IMR-90 (cell line): Measurements from ENCODE around the gene PAQR4. TPM values are rescaled to one million over a fixed set of nuclear protein-coding genes. Genes with fewer than 3 reads are reported as not detected.

Experiments used
- ATAC-seq: fragments of 200-7000 bp; cut with Tn5 transposase; 2 replicates; pipeline ENCODE4 v1.9.1; 2020; ENCODE audit warnings: low read depth, mild to moderate bottlenecking, moderate library complexity
- BruUV-seq: library from RNA; stranded (reverse); fragments of 400-500 nt; replicated peaks from 2 replicates; lab custom pipeline; 2021; lab: Mats Ljungman, UMichigan
- CTCF ChIA-PET: fragments of 300-600 bp; formaldehyde crosslinking; extraction: SDS; loops from one replicate; lab custom pipeline; 2021; ENCODE audit warnings: antibody characterized with exemption; lab: Yijun Ruan, JAX
- POLR2A ChIA-PET: fragments of 300-600 bp; sonication (Branson Sonifier 250); formaldehyde crosslinking; loops from one replicate; lab custom pipeline; 2022; ENCODE audit warnings: antibody characterized with exemption; ENCODE audit not compliant: unreplicated experiment; lab: Charles Lee
- DNase-seq: peaks from one replicate; pipeline ENCODE4 v3.0.0; 2013
- H2AFZ ChIP-seq: replicated peaks from 2 replicates; pipeline ENCODE3; 2013; ENCODE audit warnings: low read length, mild to moderate bottlenecking; ENCODE audit not compliant: poor library complexity
- H2AK5ac ChIP-seq: 2 replicates; pipeline ENCODE4 v1.6.1; 2013; ENCODE audit warnings: low read depth, low read length, inconsistent platforms
- H2AK9ac ChIP-seq: replicated peaks from 2 replicates; pipeline ENCODE3; 2013; ENCODE audit warnings: mild to moderate bottlenecking, low read depth, low read length, moderate library complexity; ENCODE audit not compliant: poor library complexity
- H2BK120ac ChIP-seq: 2 replicates; pipeline ENCODE4 v1.6.1; 2013; ENCODE audit warnings: low read depth, low read length, inconsistent platforms
- H2BK15ac ChIP-seq: 3 replicates; pipeline ENCODE4 v1.6.1; 2013; ENCODE audit warnings: low read depth, low read length, inconsistent platforms
- H2BK20ac ChIP-seq: 2 replicates; pipeline ENCODE4 v1.6.1; 2013; ENCODE audit warnings: low read depth, mild to moderate bottlenecking, inconsistent platforms, low read length, moderate library complexity
- H2BK5ac ChIP-seq: 2 replicates; pipeline ENCODE4 v1.6.1; 2013; ENCODE audit warnings: mild to moderate bottlenecking, low read depth, low read length, inconsistent platforms; ENCODE audit not compliant: poor library complexity, severe bottlenecking
- H3K14ac ChIP-seq: replicated peaks from 2 replicates; pipeline ENCODE4 v1.6.1; 2013; ENCODE audit warnings: low read depth, low read length, inconsistent platforms
- H3K18ac ChIP-seq: 2 replicates; pipeline ENCODE4 v1.6.1; 2013; ENCODE audit warnings: low read depth, low read length, control low read depth
- H3K23ac ChIP-seq: 2 replicates; pipeline ENCODE4 v1.6.1; 2013; ENCODE audit warnings: low read depth, low read length, inconsistent platforms
- H3K27ac ChIP-seq: 2 replicates; pipeline ENCODE4 v1.5.1; 2013; ENCODE audit warnings: mild to moderate bottlenecking, control low read depth, low read length; ENCODE audit not compliant: insufficient read depth
- H3K27me3 ChIP-seq: 2 replicates; pipeline ENCODE4 v1.6.1; 2013; ENCODE audit warnings: low read length; ENCODE audit not compliant: control insufficient read depth, insufficient read depth
- H3K36me3 ChIP-seq: 2 replicates; pipeline ENCODE4 v1.6.1; 2013; ENCODE audit warnings: low read length, mixed read lengths; ENCODE audit not compliant: control insufficient read depth, insufficient read depth
- H3K4ac ChIP-seq: 2 replicates; pipeline ENCODE4 v1.6.1; 2013; ENCODE audit warnings: low read depth, low read length, inconsistent platforms
- H3K4me1 ChIP-seq: 2 replicates; pipeline ENCODE4 v1.6.1; 2013; ENCODE audit warnings: low read length, mixed read lengths; ENCODE audit not compliant: control insufficient read depth, insufficient read depth
- H3K4me2 ChIP-seq: 2 replicates; pipeline ENCODE4 v1.6.1; 2013; ENCODE audit warnings: low read depth, mild to moderate bottlenecking, control low read depth, low read length, moderate library complexity
- H3K4me3 ChIP-seq: 2 replicates; pipeline ENCODE4 v1.5.1; 2013; ENCODE audit warnings: low read depth, mild to moderate bottlenecking, control low read depth, low read length, moderate library complexity; ENCODE audit not compliant: insufficient read depth
- H3K56ac ChIP-seq: 2 replicates; pipeline ENCODE4 v1.6.1; 2013; ENCODE audit warnings: low read length, inconsistent platforms; ENCODE audit not compliant: insufficient read depth; ENCODE audit errors: extremely low read depth
- H3K79me1 ChIP-seq, 2 experiments: 2 replicates each; pipeline ENCODE4 v1.6.1; 2013; ENCODE audit warnings: low read length in 2 of 2, inconsistent platforms in 1 of 2, low read depth in 1 of 2
- H3K9ac ChIP-seq: 2 replicates; pipeline ENCODE4 v1.6.1; 2013; ENCODE audit warnings: low read depth, low read length, control low read depth
- H3K9me1 ChIP-seq: 2 replicates; pipeline ENCODE4 v1.6.1; 2013; ENCODE audit warnings: low read length, inconsistent platforms; ENCODE audit not compliant: insufficient read depth
- H3K9me3 ChIP-seq: 2 replicates; pipeline ENCODE4 v1.6.1; 2013; ENCODE audit warnings: low read length; ENCODE audit not compliant: control insufficient read depth, insufficient read depth
- H4K20me1 ChIP-seq: 2 replicates; pipeline ENCODE4 v1.6.1; 2013; ENCODE audit warnings: low read length, inconsistent platforms; ENCODE audit not compliant: insufficient read depth
- H4K5ac ChIP-seq: 2 replicates; pipeline ENCODE4 v1.6.1; 2013; ENCODE audit warnings: mild to moderate bottlenecking, low read depth, low read length, control low read depth
- H4K8ac ChIP-seq, 2 experiments: 2 replicates each; pipeline ENCODE4 v1.6.1; 2013; ENCODE audit warnings: low read depth in 2 of 2, low read length in 2 of 2, control low read depth in 1 of 2, inconsistent platforms in 1 of 2
- H4K91ac ChIP-seq: 2 replicates; pipeline ENCODE4 v1.6.1; 2013; ENCODE audit warnings: low read depth, low read length, inconsistent platforms; ENCODE audit not compliant: insufficient read depth
- CEBPB ChIP-seq: IDR thresholded peaks from 2 replicates; pipeline ENCODE4 v1.6.1; 2012; ENCODE audit warnings: low read depth, low read length, improper control_type of control experiment
- CHD1 ChIP-seq: IDR thresholded peaks from 2 replicates; pipeline ENCODE4 v1.6.1; 2012; ENCODE audit warnings: low read depth, low read length, improper control_type of control experiment
- CTCF ChIP-seq: conservative IDR thresholded peaks from 2 replicates; pipeline ENCODE4 v1.5.1; 2012; ENCODE audit warnings: mild to moderate bottlenecking, low read depth, low read length, improper control_type of control experiment
- FOS ChIP-seq: fragments of 150-350 bp; IDR thresholded peaks from 2 replicates; pipeline ENCODE4 v1.6.1; 2016; ENCODE audit warnings: low read depth, low read length
- NFE2L2 ChIP-seq: fragments of 150-350 bp; IDR thresholded peaks from 2 replicates; pipeline ENCODE4 v1.6.1; 2016; ENCODE audit warnings: low read depth, mild to moderate bottlenecking, low read length
- POLR2A ChIP-seq: IDR thresholded peaks from 2 replicates; pipeline ENCODE4 v1.6.1; 2012; ENCODE audit warnings: mild to moderate bottlenecking, low read depth, low read length
- RAD21 ChIP-seq: IDR thresholded peaks from 2 replicates; pipeline ENCODE4 v1.6.1; 2012; ENCODE audit warnings: low read length, improper control_type of control experiment
- USF2 ChIP-seq: fragments of 150-350 bp; IDR thresholded peaks from 2 replicates; pipeline ENCODE4 v1.6.1; 2017; ENCODE audit warnings: mild to moderate bottlenecking, antibody characterized with exemption, low read length, low read depth
- WGBS, 2 experiments: methylation state at CpG; one replicate each; pipeline versions ENCODE4 v1.1.5 to v1.1.7; 2013; ENCODE audit warnings: missing lambda C conversion rate in 2 of 2; ENCODE audit not compliant: insufficient read length in 1 of 2; ENCODE audit errors: extremely low coverage in 2 of 2; 5-methylcytosine and 5-hydroxymethylcytosine counted together
- dilution Hi-C: fragments of 300-500 bp; cut with HindIII; formaldehyde crosslinking; loops from one replicate; pipeline ENCODE4 v1.14.3; 2018; ENCODE audit warnings: low sequenced_read_pairs; ENCODE audit not compliant: unreplicated experiment
- in situ Hi-C: fragments of 300-500 bp; cut with MboI; formaldehyde crosslinking; loops from 3 replicates; pipeline ENCODE4 v1.14.3; 2019; ENCODE audit warnings: low sequenced_read_pairs, inconsistent platforms, mixed read lengths
- intact Hi-C: fragments of 100-400 bp; cut with micrococcal nuclease; formaldehyde crosslinking; loops from 2 replicates; pipeline ENCODE4 v1.10.0; 2022
- polyA plus RNA-seq, 3 experiments: library from polyadenylated mRNA; depleted of rRNA; stranded (reverse); fragments of >200 nt; gene quantifications; 2 replicates each; pipeline ENCODE4 v1.2.3, GENCODE V29; 2012; ENCODE audit warnings: low replicate concordance in 1 of 3
- total RNA-seq: library from RNA; depleted of rRNA; stranded (reverse); fragments of >200 nt; gene quantifications from 2 replicates; pipeline ENCODE4 v1.2.3, GENCODE V29; 2012
- TF ChIP-seq, protein P1 (sequence below): fragments of 150-350 bp; IDR thresholded peaks from 2 replicates; pipeline ENCODE4 v1.6.1; 2016; ENCODE audit warnings: low read depth, mild to moderate bottlenecking, low read length, moderate library complexity, borderline replicate concordance

PAQR4 gene
- total and polyA plus RNA-seq, 2 of the 4 experiments (the other 2 are of a cell fraction): 2.2 to 10.0 TPM

GRCh38 chr16:2942045-2942444 lies 27.1 kb upstream of the PAQR4 start:
- CTCF ChIA-PET: no interaction called here
- 86% methylated on average over 3 of the region's 4 CpGs; no CpG with 5 or more reads in 1 of the 2 experiments for WGBS, 2 experiments

More at GRCh38 chr16:2942045-2942444, 27.1 kb upstream of the PAQR4 start:
- H2BK5ac ChIP-seq: no peak overlapping the region
- H2BK15ac ChIP-seq: no peak overlapping the region
- no peak overlapping the region for H4K8ac ChIP-seq
- no TSS peak for BruUV-seq
- DNase-seq (no peak), ATAC-seq (no peak)
- no peak overlapping the region for H2AK5ac ChIP-seq
- intact Hi-C loops: no loop called here
- H2BK20ac ChIP-seq: no peak overlapping the region
- H3K27ac ChIP-seq: no peak overlapping the region
- no peak overlapping the region for H3K18ac ChIP-seq
- no peak overlapping the region for H3K56ac ChIP-seq
- H3K23ac ChIP-seq: no peak overlapping the region
- H3K9ac ChIP-seq: no peak overlapping the region
- no peak overlapping the region for H4K5ac ChIP-seq
- no peak overlapping the region for H3K4me2 ChIP-seq
- in situ Hi-C loops: no loop called here
- TF ChIP-seq POLR2A (no peak), FOS (no peak), CTCF (no peak), CEBPB (no peak), RAD21 (no peak), CHD1 (no peak), NFE2L2 (no peak), USF2 (no peak)
- TF ChIP-seq, protein P1, sequence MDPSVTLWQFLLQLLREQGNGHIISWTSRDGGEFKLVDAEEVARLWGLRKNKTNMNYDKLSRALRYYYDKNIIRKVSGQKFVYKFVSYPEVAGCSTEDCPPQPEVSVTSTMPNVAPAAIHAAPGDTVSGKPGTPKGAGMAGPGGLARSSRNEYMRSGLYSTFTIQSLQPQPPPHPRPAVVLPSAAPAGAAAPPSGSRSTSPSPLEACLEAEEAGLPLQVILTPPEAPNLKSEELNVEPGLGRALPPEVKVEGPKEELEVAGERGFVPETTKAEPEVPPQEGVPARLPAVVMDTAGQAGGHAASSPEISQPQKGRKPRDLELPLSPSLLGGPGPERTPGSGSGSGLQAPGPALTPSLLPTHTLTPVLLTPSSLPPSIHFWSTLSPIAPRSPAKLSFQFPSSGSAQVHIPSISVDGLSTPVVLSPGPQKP: no peak
- H3K36me3 ChIP-seq: peaks cover 54% of the 10 kb centered on the region
- H2AK9ac ChIP-seq: no peak overlapping the region
- no peak overlapping the region for H3K4me3 ChIP-seq
- H3K9me3 ChIP-seq: no peaks in the 10 kb centered on the region
- dilution Hi-C loops: no loop called here
- H3K79me1 ChIP-seq: no peaks in the 10 kb centered on the region
- H4K20me1 ChIP-seq: no peaks in the 10 kb centered on the region
- H2AFZ ChIP-seq: no peak overlapping the region
- POLR2A ChIA-PET: no interaction called here
- no peaks in the 10 kb centered on the region for H3K9me1 ChIP-seq
- H3K27me3 ChIP-seq: no peaks in the 10 kb centered on the region
- no peaks in the 10 kb centered on the region for H3K4me1 ChIP-seq
- no peak overlapping the region for H2BK120ac ChIP-seq
- H3K4ac ChIP-seq: no peak overlapping the region
- H4K91ac ChIP-seq: no peak overlapping the region
- H3K14ac ChIP-seq: no peak overlapping the region
